A673 (cell line): ENCODE results near the gene PRPF38B.

Experiments
- EZH2 ChIP-seq: fragments of 200-600 bp; sonication (generic); IDR thresholded peaks from 2 replicates; pipeline ENCODE4 v1.6.1; 2017; ENCODE audit warnings: borderline replicate concordance, low read depth, mild to moderate bottlenecking, mixed read lengths, antibody characterized with exemption, low read length; ENCODE audit not compliant: poor library complexity, severe bottlenecking
- TF ChIP-seq, protein P1 (sequence below): fragments of 300-800, 200-600 bp; sonication (generic); conservative IDR thresholded peaks from 2 replicates; pipeline ENCODE4 v1.5.1; 2017; ENCODE audit warnings: low read depth, mild to moderate bottlenecking, antibody characterized with exemption, low read length, moderate library complexity, mixed read lengths

DNA sequence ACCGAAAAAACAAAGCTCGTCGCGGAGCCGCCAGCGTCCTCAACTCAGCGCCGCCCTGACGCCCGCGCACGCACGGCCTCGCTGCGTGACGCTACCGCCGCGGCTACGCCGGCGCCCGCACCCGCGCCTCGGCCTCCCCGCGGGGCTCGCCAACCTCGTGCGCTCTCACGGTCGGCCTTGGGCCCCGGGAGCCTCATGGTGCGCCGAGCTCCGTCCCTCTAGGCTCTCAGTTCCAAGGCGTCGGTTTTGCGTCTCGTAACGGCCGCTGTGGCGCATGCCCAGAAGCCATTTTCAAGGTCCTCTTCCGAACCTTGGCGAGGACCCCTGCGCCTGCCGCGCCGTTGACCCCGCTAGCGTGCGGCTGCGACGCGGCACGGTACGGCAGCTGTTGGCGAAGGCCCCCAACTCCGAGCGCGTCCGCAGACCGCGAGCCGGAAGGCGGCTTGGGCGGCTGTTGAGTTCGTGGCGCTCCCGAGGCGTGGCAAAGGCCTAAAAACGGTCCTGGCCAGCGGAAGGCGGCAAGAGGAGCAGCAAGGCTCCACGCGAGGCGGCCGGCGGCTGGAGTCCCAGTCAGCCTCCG is 31.0 kb upstream of the PRPF38B start, which contains the start of gene HENMT1:
- TF ChIP-seq, protein P1, sequence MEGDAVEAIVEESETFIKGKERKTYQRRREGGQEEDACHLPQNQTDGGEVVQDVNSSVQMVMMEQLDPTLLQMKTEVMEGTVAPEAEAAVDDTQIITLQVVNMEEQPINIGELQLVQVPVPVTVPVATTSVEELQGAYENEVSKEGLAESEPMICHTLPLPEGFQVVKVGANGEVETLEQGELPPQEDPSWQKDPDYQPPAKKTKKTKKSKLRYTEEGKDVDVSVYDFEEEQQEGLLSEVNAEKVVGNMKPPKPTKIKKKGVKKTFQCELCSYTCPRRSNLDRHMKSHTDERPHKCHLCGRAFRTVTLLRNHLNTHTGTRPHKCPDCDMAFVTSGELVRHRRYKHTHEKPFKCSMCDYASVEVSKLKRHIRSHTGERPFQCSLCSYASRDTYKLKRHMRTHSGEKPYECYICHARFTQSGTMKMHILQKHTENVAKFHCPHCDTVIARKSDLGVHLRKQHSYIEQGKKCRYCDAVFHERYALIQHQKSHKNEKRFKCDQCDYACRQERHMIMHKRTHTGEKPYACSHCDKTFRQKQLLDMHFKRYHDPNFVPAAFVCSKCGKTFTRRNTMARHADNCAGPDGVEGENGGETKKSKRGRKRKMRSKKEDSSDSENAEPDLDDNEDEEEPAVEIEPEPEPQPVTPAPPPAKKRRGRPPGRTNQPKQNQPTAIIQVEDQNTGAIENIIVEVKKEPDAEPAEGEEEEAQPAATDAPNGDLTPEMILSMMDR = no peak
- no peak for TF ChIP-seq EZH2
